Measurements from ENCODE around the gene ZNF426.

The ZNF426 gene

DNA sequence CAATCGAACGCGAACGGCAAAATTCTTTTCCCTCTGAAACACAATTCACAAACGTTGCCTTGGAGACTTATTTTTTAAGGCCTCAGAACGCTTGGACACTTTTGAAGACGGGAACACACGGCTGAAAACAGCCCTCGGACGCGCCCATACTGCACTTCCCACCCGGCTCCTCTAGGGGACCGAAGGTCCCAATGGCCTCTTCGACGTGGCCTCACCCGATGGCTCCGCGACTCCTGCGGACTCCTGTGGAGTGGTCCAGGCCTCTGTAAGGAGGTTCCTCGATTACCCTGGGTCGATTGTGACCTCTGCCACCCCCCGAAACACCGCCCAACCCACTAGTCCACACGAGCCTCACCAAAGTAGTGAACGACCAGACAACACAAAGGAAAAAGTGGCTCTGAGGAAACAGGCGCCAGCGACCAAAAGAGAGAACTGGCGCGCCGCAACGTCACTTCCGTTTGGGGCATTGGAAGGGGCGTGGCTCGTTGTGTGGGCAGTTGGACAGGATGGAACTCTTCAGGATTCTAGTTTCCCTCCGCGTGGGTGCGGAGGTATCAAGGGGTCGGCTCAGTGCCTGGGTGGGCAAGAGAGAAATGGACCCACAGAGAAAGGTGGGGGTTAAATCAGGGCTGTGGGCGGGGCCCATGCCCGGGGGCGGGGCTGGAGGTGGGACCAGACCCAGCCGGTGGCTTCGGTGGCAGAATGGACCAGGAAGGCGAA lies 40.1 kb downstream of the ZNF426 start, which contains the start of gene ZNF560:
Gene ZNF560 (minus strand): TSS at position 434 of the 720 bp plus-strand sequence. CDS start 23,303 bp downstream, outside the sequence.
- DNase-seq (ENCODE audit: low read depth in 2 of 2) = peak in 1 of 2 experiments; percentile 1

DNA sequence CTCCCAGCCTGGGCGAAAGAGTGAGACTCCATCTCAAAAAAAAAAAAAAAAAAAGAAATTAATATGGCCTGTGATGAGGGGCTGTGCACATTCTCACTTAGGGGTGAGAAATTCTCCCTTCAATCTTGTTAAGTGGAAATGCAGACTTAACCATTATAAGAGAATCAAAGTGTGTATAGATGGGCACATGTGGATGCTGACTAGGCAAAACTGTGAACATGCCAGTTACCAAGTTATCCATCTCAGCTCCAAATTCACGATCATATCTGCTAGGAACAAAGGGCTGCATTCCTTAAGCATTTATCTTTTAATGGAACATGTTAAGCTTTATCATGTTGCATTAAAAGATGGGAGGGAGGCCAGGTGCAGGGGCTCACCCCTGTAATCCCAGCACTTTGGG lies 44.3 kb downstream of the ZNF426 start:
- DNase-seq (ENCODE audit: low read depth in 2 of 2) = no peak

DNA sequence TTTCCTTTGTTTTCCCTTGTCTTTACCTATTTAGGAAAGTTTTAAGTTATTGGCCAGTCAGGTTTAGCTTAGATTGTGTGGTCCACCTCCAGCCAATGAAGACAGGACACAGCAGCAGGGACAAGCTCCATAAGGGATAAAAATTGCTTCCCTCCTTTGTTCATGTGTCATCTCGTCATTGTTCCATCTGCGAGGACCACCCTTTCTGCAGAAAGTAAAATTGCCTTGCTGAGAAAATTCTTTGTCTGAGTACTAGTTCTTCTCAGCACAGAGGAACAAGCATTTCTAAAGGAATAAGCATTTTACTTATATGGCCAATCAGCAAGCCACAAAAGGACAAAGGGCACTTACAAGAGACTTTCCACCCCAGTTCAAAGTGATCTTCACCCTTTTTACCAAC lies 51.4 kb downstream of the ZNF426 start:
- DNase-seq (ENCODE audit: low read depth in 2 of 2) = no peak

DNA sequence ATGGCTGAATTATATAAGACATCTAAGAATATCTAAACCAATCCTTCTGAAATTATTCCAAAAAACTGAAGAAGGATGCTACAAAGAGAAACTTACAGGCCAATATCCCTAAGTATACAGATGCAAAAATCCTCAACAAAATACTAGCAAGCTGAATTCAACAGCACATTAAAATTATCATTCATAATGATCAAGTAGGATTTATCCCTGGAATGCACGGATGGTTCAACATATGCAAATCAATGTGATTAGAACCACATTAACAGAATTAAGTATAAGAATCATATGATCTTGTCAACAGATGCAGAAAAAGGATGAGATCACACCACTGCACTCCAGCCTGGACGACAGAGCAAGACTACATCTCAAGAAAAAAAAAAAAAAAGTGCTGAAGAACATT lies 53.3 kb downstream of the ZNF426 start:
- no peak for DNase-seq (ENCODE audit: low read depth in 2 of 2)

DNA sequence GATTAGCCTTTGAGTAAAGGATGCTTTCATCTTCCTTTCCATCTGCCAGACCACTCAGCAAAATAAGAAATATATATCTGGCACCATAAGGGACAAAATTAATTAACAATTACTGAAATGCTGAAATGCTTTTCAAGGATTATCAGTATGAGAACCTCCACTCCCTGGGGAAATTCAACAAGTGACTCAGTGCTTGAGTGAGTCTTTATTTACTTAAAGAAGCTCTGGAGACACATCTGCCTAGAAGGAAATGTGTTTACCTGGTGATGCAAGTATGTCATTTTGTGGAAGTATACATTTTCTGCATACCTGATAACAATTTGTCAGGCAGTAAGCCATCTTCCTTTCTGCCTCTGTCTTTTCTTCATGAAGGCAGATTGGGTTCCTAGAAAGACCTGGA lies 63.5 kb downstream of the ZNF426 start:
- no peak for DNase-seq (ENCODE audit: low read depth in 2 of 2)
